Keratinocyte (primary cell): Measurements from ENCODE around the gene CENPO.

Source experiments
- EZH2 ChIP-seq: IDR thresholded peaks from one replicate; pipeline ENCODE4 v1.6.1; 2012; ENCODE audit warnings: inconsistent platforms, mild to moderate bottlenecking, low read length, moderate library complexity
- TF ChIP-seq, protein P1 (sequence below), 3 experiments: IDR thresholded peaks in 1 of 3; conservative IDR thresholded peaks in 1 of 3; optimal IDR thresholded peaks in 1 of 3; 2 replicates in 2 of 3; 3 replicates in 1 of 3; pipeline versions ENCODE3 to v1.5.1; 2011; ENCODE audit warnings: low read length in 3 of 3, mild to moderate bottlenecking in 3 of 3, moderate library complexity in 2 of 3, control low read depth in 1 of 3, inconsistent platforms in 1 of 3; ENCODE audit not compliant: insufficient read depth in 2 of 3; ENCODE audit errors: extremely low read depth in 1 of 3

DNA sequence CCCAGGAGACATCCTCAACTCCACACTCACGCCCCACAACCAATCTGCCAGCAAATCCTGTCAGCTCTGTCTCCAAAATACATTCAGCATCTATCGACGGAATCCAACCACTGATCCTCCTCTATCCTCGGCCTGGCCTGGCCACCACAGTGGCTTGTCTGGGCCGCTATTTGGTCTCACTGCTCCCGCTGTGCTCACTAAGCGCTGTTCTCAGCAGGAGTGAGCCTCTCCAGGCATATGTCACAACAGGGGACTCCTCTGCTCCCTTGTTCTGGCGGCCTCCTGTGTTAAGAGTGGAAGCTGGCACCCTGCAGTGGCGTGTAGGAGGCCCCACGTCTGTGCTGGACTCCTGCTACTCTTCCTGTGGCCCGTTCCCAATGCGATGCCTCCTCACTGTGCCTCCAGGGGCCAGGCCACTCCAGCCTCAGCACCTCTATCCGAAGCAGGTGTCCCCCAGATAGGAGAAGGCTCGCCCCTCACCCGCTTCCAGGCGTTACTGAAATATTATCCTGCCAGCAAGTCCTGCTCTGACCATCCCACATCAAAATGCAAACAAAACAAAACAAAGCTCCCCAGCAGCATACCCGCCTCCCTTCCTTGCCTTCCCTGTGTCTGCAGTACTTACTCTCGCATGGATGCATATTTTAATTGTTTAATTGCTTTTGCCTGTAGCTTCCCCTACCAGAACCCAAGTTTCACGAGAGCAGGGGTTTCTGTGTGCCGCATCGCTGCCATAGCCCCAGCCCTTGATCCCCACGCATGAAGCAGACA, 39.9 kb downstream of the CENPO start:
- TF ChIP-seq, protein P1, sequence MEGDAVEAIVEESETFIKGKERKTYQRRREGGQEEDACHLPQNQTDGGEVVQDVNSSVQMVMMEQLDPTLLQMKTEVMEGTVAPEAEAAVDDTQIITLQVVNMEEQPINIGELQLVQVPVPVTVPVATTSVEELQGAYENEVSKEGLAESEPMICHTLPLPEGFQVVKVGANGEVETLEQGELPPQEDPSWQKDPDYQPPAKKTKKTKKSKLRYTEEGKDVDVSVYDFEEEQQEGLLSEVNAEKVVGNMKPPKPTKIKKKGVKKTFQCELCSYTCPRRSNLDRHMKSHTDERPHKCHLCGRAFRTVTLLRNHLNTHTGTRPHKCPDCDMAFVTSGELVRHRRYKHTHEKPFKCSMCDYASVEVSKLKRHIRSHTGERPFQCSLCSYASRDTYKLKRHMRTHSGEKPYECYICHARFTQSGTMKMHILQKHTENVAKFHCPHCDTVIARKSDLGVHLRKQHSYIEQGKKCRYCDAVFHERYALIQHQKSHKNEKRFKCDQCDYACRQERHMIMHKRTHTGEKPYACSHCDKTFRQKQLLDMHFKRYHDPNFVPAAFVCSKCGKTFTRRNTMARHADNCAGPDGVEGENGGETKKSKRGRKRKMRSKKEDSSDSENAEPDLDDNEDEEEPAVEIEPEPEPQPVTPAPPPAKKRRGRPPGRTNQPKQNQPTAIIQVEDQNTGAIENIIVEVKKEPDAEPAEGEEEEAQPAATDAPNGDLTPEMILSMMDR (optimal IDR thresholded peaks at IDR 0.05 in 1 of 3, IDR thresholded peaks at IDR 0.05 in 1 of 3, conservative IDR thresholded peaks at IDR 0.05 in 1 of 3; ENCODE audit: extremely low read depth in 1 of 3, insufficient read depth in 2 of 3, low read length in 3 of 3) = no peak
- TF ChIP-seq EZH2 = no peak
